Cardiac muscle cell (in vitro differentiated cells and primary cell): Measurements from ENCODE around the gene SCPEP1. TPM values are rescaled to one million over a fixed set of nuclear protein-coding genes. Genes with fewer than 3 reads are reported as not detected.
"Not testable (repeated sequence)": the region's sequence is repeated elsewhere in the genome, so short reads cannot be mapped to it uniquely, and the experiment has no call there.

Experiments used
- DNase-seq, 2 donors: peaks; one replicate each; pipeline versions ENCODE4 v3.0.0 to v3.0.0-alpha.2; 2010 to 2017; ENCODE audit warnings: low read depth in 1 of 2, low spot score in 1 of 2
- H3K27ac ChIP-seq: fragments of 200-600 bp; sonication (generic); 2 replicates; pipeline ENCODE4 v1.5.1; 2016
- H3K27me3 ChIP-seq: fragments of 200-600 bp; sonication (generic); 2 replicates; pipeline ENCODE4 v1.6.0; 2016; ENCODE audit warnings: control low read depth
- H3K36me3 ChIP-seq: fragments of 200-600 bp; sonication (generic); 2 replicates; pipeline ENCODE4 v1.5.1; 2016; ENCODE audit warnings: control low read depth
- H3K4me1 ChIP-seq: fragments of 200-600 bp; sonication (generic); 2 replicates; pipeline ENCODE4 v1.8.1; 2017; ENCODE audit warnings: low read depth, mild to moderate bottlenecking, mixed run types
- H3K4me3 ChIP-seq: fragments of 200-600 bp; sonication (generic); 2 replicates; pipeline ENCODE4 v1.5.1; 2016; ENCODE audit warnings: mild to moderate bottlenecking
- H3K9me3 ChIP-seq: fragments of 200-600 bp; sonication (generic); 2 replicates; pipeline ENCODE4 v1.5.1; 2017; ENCODE audit warnings: low read depth, mild to moderate bottlenecking, control low read depth
- CTCF ChIP-seq: IDR thresholded peaks from 2 replicates; pipeline ENCODE4 v1.5.1; 2012; ENCODE audit warnings: low read depth, mild to moderate bottlenecking, low read length
- polyA plus RNA-seq: library from polyadenylated mRNA; unstranded; fragments of >200 nt; fragmentation: Nextera tagmentation; extraction: Ambion mirVana; gene quantifications from 2 replicates; pipeline ENCODE4 v1.2.1, GENCODE V29; 2016
- total RNA-seq: library from RNA; depleted of rRNA; stranded (reverse); fragments of >200 nt; gene quantifications from 2 replicates; pipeline ENCODE4 v1.2.3, GENCODE V29; 2016

Gene SCPEP1
- total and polyA plus RNA-seq, 2 experiments from 2014 or later, result 25.9 to 40.2 TPM

GRCh38 chr17:56933868-56934267 is 44.1 kb upstream of the SCPEP1 start:
- no peaks in the 10 kb centered on the region for H3K9me3 ChIP-seq
- no peaks in the 10 kb centered on the region for H3K27me3 ChIP-seq
- no peak for DNase-seq
- no peak for TF ChIP-seq CTCF
- H3K4me1 ChIP-seq, result no peaks in the 10 kb centered on the region
- H3K27ac ChIP-seq, result no peak overlapping the region
- no peak overlapping the region for H3K4me3 ChIP-seq
- peaks cover 19% of the 10 kb centered on the region for H3K36me3 ChIP-seq

GRCh38 chr17:56934280-56934679 is 43.7 kb upstream of the SCPEP1 start:
- no peak for TF ChIP-seq CTCF
- H3K9me3 ChIP-seq, result no peaks in the 10 kb centered on the region
- H3K27ac ChIP-seq, result no peak overlapping the region
- no peaks in the 10 kb centered on the region for H3K27me3 ChIP-seq
- H3K4me3 ChIP-seq, result no peak overlapping the region
- H3K4me1 ChIP-seq, result no peaks in the 10 kb centered on the region
- peaks cover 19% of the 10 kb centered on the region for H3K36me3 ChIP-seq
- DNase-seq, result no peak

DNA sequence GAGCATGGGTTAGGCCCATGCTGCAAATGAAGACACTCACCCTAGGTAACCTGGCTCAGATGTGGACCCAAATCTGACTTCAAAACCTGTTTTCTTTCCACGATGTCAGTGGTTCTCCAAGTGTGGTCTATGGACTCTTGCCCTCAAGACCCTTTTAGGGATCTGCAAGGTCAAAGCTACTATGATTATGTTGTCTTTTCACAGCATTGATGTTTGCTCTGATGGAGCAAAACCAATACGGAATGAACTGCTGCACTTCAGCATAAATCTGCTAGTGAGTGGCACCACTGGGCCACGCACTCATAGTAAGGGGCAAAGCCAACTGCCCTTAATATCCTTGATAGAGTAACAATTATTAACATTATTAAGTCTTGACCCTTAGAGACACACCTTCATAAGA is 42.5 kb upstream of the SCPEP1 start:
- DNase-seq, result no peak
- Histone ChIP-seq H3K36me3 (peaks cover 27% of the 10 kb centered on the region), H3K4me1 (no peaks in the 10 kb centered on the region), H3K9me3 (no peaks in the 10 kb centered on the region), H3K27me3 (no peaks in the 10 kb centered on the region), H3K4me3 (no peak overlapping the region), H3K27ac (no peak overlapping the region)
- no peak for TF ChIP-seq CTCF

- no peak for DNase-seq
Observed at GRCh38 chr17:56936697-56937322, 41.1 kb upstream of the SCPEP1 start.

GRCh38 chr17:56937687-56938086 is 40.2 kb upstream of the SCPEP1 start:
- Histone ChIP-seq H3K27ac (no peak overlapping the region), H3K4me3 (no peak overlapping the region), H3K27me3 (no peaks in the 10 kb centered on the region), H3K4me1 (no peaks in the 10 kb centered on the region), H3K9me3 (no peaks in the 10 kb centered on the region), H3K36me3 (peaks cover 37% of the 10 kb centered on the region)
- no peak for TF ChIP-seq CTCF
- no peak for DNase-seq

More at GRCh38 chr17:56936697-56937322, 41.1 kb upstream of the SCPEP1 start:
- no peaks in the 10 kb centered on the region for H3K27me3 ChIP-seq
- no peak overlapping the region for H3K4me3 ChIP-seq
- TF ChIP-seq CTCF, result no peak
- peaks cover 35% of the 10 kb centered on the region for H3K36me3 ChIP-seq
- no peak overlapping the region for H3K27ac ChIP-seq
- H3K9me3 ChIP-seq, result no peaks in the 10 kb centered on the region
- no peaks in the 10 kb centered on the region for H3K4me1 ChIP-seq

DNA sequence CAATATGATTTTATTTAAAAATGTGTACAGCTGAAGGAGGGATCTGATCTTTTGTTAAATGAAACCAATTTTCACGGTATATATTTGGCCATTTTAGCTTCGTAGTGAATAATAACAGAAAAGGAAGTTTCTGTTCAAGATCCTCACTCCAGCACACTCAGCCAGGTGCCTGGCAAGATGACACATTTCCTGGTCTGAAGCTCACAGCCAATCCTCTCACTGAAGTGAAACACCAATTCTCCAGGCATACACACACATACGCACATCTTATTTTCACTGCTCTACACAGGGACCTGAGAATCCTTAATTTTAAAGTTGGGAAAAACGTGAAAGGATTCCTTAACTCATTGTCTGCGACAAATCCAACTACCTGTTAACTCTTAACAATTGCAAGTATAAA is 39.7 kb upstream of the SCPEP1 start:
- not testable (repeated sequence) for DNase-seq

More for the DNA sequence above, 39.7 kb upstream of the SCPEP1 start:
- H3K4me3 ChIP-seq, H3K9me3 ChIP-seq, H3K27ac ChIP-seq, H3K27me3 ChIP-seq, H3K4me1 ChIP-seq: not testable (repeated sequence)
- peaks cover 37% of the 10 kb centered on the region for H3K36me3 ChIP-seq
